K562 (cell line): Measurements from ENCODE around the gene DGLUCY. TPM values are rescaled to one million over a fixed set of nuclear protein-coding genes. Genes with fewer than 3 reads are reported as not detected.

Experiments used
- MAZ ChIP-seq, 2 experiments: fragments of 450-650 bp in 1 of 2; sonication (generic) in 1 of 2; formaldehyde crosslinking; IDR thresholded peaks in 1 of 2; conservative IDR thresholded peaks in 1 of 2; 2 replicates each; pipeline versions ENCODE4 v1.4.0 to v1.5.0; 2020; ENCODE audit warnings: mild to moderate bottlenecking in 1 of 2, missing genetic modification reagents in 1 of 2
- NRF1 ChIP-seq, 2 experiments: fragments of 450-650 bp; IDR thresholded peaks in 1 of 2; conservative IDR thresholded peaks in 1 of 2; 2 replicates each; pipeline ENCODE4 v1.6.1; 2014; ENCODE audit warnings: mild to moderate bottlenecking in 2 of 2
- PBX2 ChIP-seq, 2 experiments: IDR thresholded peaks in 1 of 2; conservative IDR thresholded peaks in 1 of 2; 2 replicates each; pipeline ENCODE4 v1.6.1; 2016; ENCODE audit warnings: low read depth in 2 of 2, mild to moderate bottlenecking in 1 of 2, missing compliant biosample characterization in 1 of 2, missing genetic modification characterization in 1 of 2, moderate library complexity in 1 of 2
- SMAD4 ChIP-seq: fragments of 250-450 bp; sonication (Bioruptor Pico); conservative IDR thresholded peaks from 2 replicates; pipeline ENCODE4 v1.8.0; 2021; ENCODE audit warnings: inconsistent platforms, mild to moderate bottlenecking, moderate library complexity
- TAF15 ChIP-seq: fragments of 200-400 bp; formaldehyde crosslinking; IDR thresholded peaks from 2 replicates; pipeline ENCODE4 v1.6.1; 2017; ENCODE audit warnings: mild to moderate bottlenecking, low read depth, low read length, moderate library complexity
- XRCC4 ChIP-seq: IDR thresholded peaks from one replicate; pipeline ENCODE4 v1.6.1; 2011; ENCODE audit not compliant: insufficient read depth, insufficient read length; ENCODE audit errors: extremely low read depth
- ZBTB40 ChIP-seq, 2 experiments: fragments of 450-650 bp in 1 of 2; sonication (generic) in 1 of 2; formaldehyde crosslinking in 1 of 2; IDR thresholded peaks; 2 replicates each; pipeline versions ENCODE4 v1.7.1 to v1.9.0; 2016 to 2022; ENCODE audit warnings: inconsistent platforms in 1 of 2, mild to moderate bottlenecking in 1 of 2, missing genetic modification reagents in 1 of 2
- ZFX ChIP-seq: sonication (generic); formaldehyde crosslinking; IDR thresholded peaks from 2 replicates; pipeline ENCODE4 v1.8.0; 2022; ENCODE audit warnings: mild to moderate bottlenecking, missing genetic modification reagents, moderate library complexity
- polyA plus RNA-seq, 8 experiments: library from polyadenylated mRNA; depleted of rRNA in 4 of 8; stranded (reverse) in 5 of 8; unstranded in 3 of 8; fragments of >200 nt; fragmentation: Nextera tagmentation in 2 of 8; fragmentation: Illumina TruSeq in 1 of 8; extraction: Ambion mirVana in 2 of 8; extraction: Trizol in 1 of 8; gene quantifications; 2 replicates each; pipeline versions ENCODE4 v1.2.1 to v1.2.3, GENCODE V29; 2011 to 2014; ENCODE audit warnings: inconsistent platforms in 1 of 8, missing spikeins in 1 of 8
- total RNA-seq, 7 experiments: library from RNA; depleted of rRNA in 6 of 7; stranded (reverse); fragments of >200 nt in 6 of 7; fragmentation: Illumina TruSeq in 2 of 7; extraction: Trizol in 2 of 7; gene quantifications; 2 replicates each; pipeline versions ENCODE4 v1.2.1 to v1.2.3, GENCODE V29; 2011 to 2021; ENCODE audit warnings: low replicate concordance in 1 of 7
- TF ChIP-seq, protein P1 (sequence below), 3 experiments: IDR thresholded peaks in 2 of 3; conservative IDR thresholded peaks in 1 of 3; 2 replicates each; pipeline ENCODE4 v1.5.1; 2011 to 2012; ENCODE audit warnings: low read length in 3 of 3, mild to moderate bottlenecking in 3 of 3, control low read depth in 2 of 3, improper control_type of control experiment in 1 of 3, inconsistent platforms in 1 of 3, low read depth in 1 of 3, mixed read lengths in 1 of 3, moderate library complexity in 1 of 3; ENCODE audit not compliant: insufficient read depth in 2 of 3

The DGLUCY gene
- total and polyA plus RNA-seq, 9 of the 15 experiments (the other 6 are each of a cell fraction or from before 2014, with no cell fraction given), result 9.9 to 28.4 (median 21.0) TPM

DNA sequence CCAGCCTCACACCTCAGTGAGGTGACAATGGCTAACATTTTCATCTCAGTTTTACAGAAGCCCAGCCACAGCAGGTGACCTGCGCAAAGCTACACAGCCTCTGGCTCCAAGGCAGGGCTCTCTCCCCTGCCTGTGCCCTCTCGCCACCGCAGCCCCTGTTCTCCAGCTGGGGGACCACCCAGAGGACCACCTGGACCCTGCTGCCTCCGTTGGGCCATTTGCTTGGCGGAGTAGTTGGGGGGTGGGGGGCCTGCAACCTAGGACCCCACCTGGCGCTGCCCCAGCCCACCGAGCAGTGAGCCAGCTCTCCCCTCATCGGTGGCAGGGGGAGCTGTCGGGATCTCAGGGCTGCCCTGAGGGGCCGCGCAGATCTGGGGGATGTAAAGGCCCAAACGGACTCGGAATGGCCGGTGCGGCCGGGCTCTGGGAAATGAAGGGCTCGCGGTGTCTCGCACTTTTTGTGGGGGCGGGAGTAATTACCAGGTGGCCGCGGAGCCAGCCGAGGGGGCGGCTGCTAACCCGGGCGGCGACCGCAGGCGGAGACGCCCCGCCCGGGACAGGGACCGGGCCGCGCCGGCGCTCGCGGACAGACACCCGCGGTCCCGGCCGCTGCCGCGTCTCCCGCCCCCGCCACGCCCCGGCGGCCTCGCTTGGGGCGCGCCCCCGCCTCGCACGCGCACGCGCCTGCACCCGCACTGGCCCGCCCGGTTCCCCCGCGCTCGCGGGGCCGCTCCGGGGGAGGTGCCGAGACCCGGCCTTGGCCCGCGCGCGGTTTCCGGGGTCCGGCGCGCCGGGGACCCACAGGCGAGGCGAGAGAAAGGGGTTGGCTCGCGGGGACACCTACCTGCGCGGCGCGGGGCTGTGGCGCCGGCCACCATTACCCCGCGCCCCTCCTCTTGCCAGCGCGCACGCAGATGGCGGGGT lies 139.3 kb downstream of the DGLUCY start (continued):
- TF ChIP-seq ZBTB40 (IDR thresholded peaks at IDR 0.05), result 0 out of 2 replicates have a peak, but pooled peaks have one; percentile 20
- no peak for TF ChIP-seq ZBTB40 (CRISPR knock-in tag; IDR thresholded peaks at IDR 0.05)
- TF ChIP-seq TAF15, result no peak
- no peak for TF ChIP-seq XRCC4
- peak in 1 of 2 experiments; percentile 47; a peak in 2 of 4 replicates for TF ChIP-seq NRF1 (conservative IDR thresholded peaks at IDR 0.05 in 1 of 2, IDR thresholded peaks at IDR 0.05 in 1 of 2)
- no peak for TF ChIP-seq PBX2 (CRISPR knock-in tag; IDR thresholded peaks at IDR 0.05; ENCODE audit: low read depth)
- no peak for TF ChIP-seq PBX2 (tag; conservative IDR thresholded peaks at IDR 0.05; ENCODE audit: low read depth)
- peak; percentile 46 for TF ChIP-seq ZFX
- TF ChIP-seq SMAD4 (CRISPR knock-in tag), result peak; percentile 80
- TF ChIP-seq, protein P1, sequence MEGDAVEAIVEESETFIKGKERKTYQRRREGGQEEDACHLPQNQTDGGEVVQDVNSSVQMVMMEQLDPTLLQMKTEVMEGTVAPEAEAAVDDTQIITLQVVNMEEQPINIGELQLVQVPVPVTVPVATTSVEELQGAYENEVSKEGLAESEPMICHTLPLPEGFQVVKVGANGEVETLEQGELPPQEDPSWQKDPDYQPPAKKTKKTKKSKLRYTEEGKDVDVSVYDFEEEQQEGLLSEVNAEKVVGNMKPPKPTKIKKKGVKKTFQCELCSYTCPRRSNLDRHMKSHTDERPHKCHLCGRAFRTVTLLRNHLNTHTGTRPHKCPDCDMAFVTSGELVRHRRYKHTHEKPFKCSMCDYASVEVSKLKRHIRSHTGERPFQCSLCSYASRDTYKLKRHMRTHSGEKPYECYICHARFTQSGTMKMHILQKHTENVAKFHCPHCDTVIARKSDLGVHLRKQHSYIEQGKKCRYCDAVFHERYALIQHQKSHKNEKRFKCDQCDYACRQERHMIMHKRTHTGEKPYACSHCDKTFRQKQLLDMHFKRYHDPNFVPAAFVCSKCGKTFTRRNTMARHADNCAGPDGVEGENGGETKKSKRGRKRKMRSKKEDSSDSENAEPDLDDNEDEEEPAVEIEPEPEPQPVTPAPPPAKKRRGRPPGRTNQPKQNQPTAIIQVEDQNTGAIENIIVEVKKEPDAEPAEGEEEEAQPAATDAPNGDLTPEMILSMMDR (IDR thresholded peaks at IDR 0.05 in 2 of 3, conservative IDR thresholded peaks at IDR 0.05 in 1 of 3; ENCODE audit: insufficient read depth in 2 of 3, low read depth in 1 of 3, low read length in 3 of 3), result peak in 1 of 3 experiments; percentile 5; a peak in 1 of 6 replicates
- 0 out of 4 replicates have a peak, but pooled peaks of 1 of the 2 experiments have one; percentile 37 for TF ChIP-seq MAZ (CRISPR knock-in tag; conservative IDR thresholded peaks at IDR 0.05 in 1 of 2, IDR thresholded peaks at IDR 0.05 in 1 of 2)
